ENCODE results near the gene RFC4. TPM values are rescaled to one million over a fixed set of nuclear protein-coding genes. Genes with fewer than 3 reads are reported as not detected.
"Not testable (repeated sequence)": the region's sequence is repeated elsewhere in the genome, so short reads cannot be mapped to it uniquely, and the experiment has no call there.

Gene RFC4, protein sequence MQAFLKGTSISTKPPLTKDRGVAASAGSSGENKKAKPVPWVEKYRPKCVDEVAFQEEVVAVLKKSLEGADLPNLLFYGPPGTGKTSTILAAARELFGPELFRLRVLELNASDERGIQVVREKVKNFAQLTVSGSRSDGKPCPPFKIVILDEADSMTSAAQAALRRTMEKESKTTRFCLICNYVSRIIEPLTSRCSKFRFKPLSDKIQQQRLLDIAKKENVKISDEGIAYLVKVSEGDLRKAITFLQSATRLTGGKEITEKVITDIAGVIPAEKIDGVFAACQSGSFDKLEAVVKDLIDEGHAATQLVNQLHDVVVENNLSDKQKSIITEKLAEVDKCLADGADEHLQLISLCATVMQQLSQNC
- total RNA-seq, result 10 to 100 TPM in 3 of 4 donors, 1 to 10 TPM in 1; 5.4 to 14.2 (median 11.8) TPM

- no peaks in the 10 kb centered on the region for H3K27me3 ChIP-seq
- H3K27ac ChIP-seq, result peak within 1 kb of the TSS; percentile 55 to 87 (median 85)
- DNase-seq (ENCODE audit: low spot score in 2 of 2), result peak; percentile 68 to 74
- H3K4me3 ChIP-seq, result peak within 1 kb of the TSS; percentile 71 to 98 (median 76)
- peaks cover 0 to 22% (median 7%) of the 10 kb centered on the region in 4 donors for H3K4me1 ChIP-seq
- peaks cover 0 to 27% (median 0%) of the 10 kb centered on the region in 3 donors for H3K36me3 ChIP-seq
- 1% methylated on average over 39 to 68 of the region's 70 CpGs for WGBS, 2 donors
- H3K9me3 ChIP-seq, result no peaks in the 10 kb centered on the region
- TF ChIP-seq EP300 (IDR thresholded peaks at IDR 0.05) (peak; percentile 60 to 88), POLR2A (IDR thresholded peaks at IDR 0.05) (peak in 1 of 2 donors; percentile 36), CTCF (IDR thresholded peaks at IDR 0.05) (no peak)
Measured at GRCh38 chr3:186806089-186807055, at the start of gene RFC4. Gene RFC4 (minus strand): TSS chr3:186806482. CDS start chr3:186804713, 1,769 bp downstream.

DNA sequence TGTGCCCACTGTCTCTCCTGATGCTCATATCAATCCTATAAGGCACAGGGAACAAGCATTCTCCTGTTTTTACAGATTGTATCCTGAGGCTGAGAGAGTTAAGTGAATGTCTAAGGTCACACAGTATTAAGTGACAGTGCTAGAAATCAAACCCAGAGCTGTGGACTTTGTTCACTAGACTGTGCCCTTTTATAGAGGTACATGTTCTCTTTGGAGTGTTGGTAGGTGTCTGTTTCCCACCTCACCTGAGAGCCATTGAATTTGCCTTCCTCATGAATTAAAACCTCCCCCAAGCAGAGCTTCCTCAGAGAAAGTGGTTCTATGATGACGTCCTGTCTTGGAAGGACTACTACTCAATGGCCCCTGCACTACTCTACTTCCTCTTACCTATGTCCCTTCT, 48.7 kb upstream of the RFC4 start:
- no peak overlapping the region for H3K4me3 ChIP-seq
- no peak for DNase-seq (ENCODE audit: low spot score in 2 of 2)
- H3K27me3 ChIP-seq, result no peaks in the 10 kb centered on the region
- TF ChIP-seq POLR2A (IDR thresholded peaks at IDR 0.05) (no peak), EP300 (IDR thresholded peaks at IDR 0.05) (no peak), CTCF (IDR thresholded peaks at IDR 0.05) (no peak)
- H3K36me3 ChIP-seq, result no peaks in the 10 kb centered on the region
- no peaks in the 10 kb centered on the region for H3K4me1 ChIP-seq
- H3K9me3 ChIP-seq, result peaks cover 0 to 14% (median 0%) of the 10 kb centered on the region in 4 donors
- 0% methylated on average over 1 of the region's 1 CpG for WGBS, 2 donors
- H3K27ac ChIP-seq, result no peak overlapping the region

GRCh38 chr3:186854146-186854545, 47.9 kb upstream of the RFC4 start:
- TF ChIP-seq POLR2A (IDR thresholded peaks at IDR 0.05) (no peak), CTCF (IDR thresholded peaks at IDR 0.05) (no peak), EP300 (IDR thresholded peaks at IDR 0.05) (no peak)
- Histone ChIP-seq H3K4me3 (no peak overlapping the region), H3K4me1 (no peaks in the 10 kb centered on the region), H3K27me3 (no peaks in the 10 kb centered on the region), H3K27ac (no peak overlapping the region), H3K36me3 (no peaks in the 10 kb centered on the region), H3K9me3 (peaks cover 0 to 6% (median 0%) of the 10 kb centered on the region in 4 donors)
- DNase-seq (ENCODE audit: low spot score in 2 of 2), result no peak
- 98% methylated on average over 8 of the region's 8 CpGs for WGBS, 2 donors

GRCh38 chr3:186852994-186853393, 46.7 kb upstream of the RFC4 start:
- H3K4me1 ChIP-seq, result no peaks in the 10 kb centered on the region
- H3K36me3 ChIP-seq, result no peaks in the 10 kb centered on the region
- TF ChIP-seq EP300 (IDR thresholded peaks at IDR 0.05), result no peak
- TF ChIP-seq CTCF (IDR thresholded peaks at IDR 0.05), result no peak
- no peak for TF ChIP-seq POLR2A (IDR thresholded peaks at IDR 0.05)
- no peak overlapping the region for H3K27ac ChIP-seq
- no peak overlapping the region for H3K4me3 ChIP-seq
- WGBS, 2 donors, result 89 to 93% methylated on average over 6 of the region's 6 CpGs
- no peak for DNase-seq (ENCODE audit: low spot score in 2 of 2)
- no peaks in the 10 kb centered on the region for H3K9me3 ChIP-seq
- H3K27me3 ChIP-seq, result no peaks in the 10 kb centered on the region

DNA sequence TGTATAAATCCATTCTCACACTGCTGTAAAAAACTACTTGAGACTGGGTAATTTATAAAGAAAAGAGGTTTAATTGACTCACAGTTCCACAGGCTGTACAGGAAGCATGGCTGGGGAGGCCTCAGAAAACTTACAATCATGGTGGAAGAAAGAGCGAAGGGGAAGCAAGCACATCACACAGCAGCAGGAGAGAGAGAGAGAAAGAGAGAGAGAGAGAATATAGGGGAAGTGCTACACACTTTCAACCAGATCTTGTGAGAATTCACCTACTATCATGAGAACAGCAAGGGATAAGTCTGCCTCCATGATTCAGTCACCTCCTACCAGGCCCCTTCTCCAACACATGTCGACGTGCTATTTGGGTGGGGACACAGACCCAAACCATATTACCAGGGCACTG, 45.6 kb upstream of the RFC4 start:
- not testable (repeated sequence) for H3K36me3 ChIP-seq; H3K27me3 ChIP-seq; H3K4me1 ChIP-seq; H3K4me3 ChIP-seq; H3K9me3 ChIP-seq; H3K27ac ChIP-seq; DNase-seq (ENCODE audit: low spot score in 2 of 2)
- 90 to 95% methylated on average over 3 of the region's 3 CpGs for WGBS, 2 donors

All from tibial nerve (tissue), 4 donors.